ENCODE measurements around the gene MAPK1. TPM values are rescaled to one million over a fixed set of nuclear protein-coding genes. Genes with fewer than 3 reads are reported as not detected.

The MAPK1 gene
- polyA plus RNA-seq, 3 donors from 2014 or later = 151 to 168 (median 162) TPM

GRCh38 chr22:21765909-21766529, 101.4 kb downstream of the MAPK1 start:
- Mint-ChIP-seq H3K4me1 (peaks cover 92 to 96% of the 10 kb centered on the region in 2 donors), H3K27ac (peak overlapping the region; percentile 98 to 100 (median 99)), H3K27me3 (ENCODE audit: low read depth in 3 of 3) (peaks cover 9 to 34% (median 25%) of the 10 kb centered on the region in 3 donors), H3K4me3 (peak overlapping the region; percentile 81 to 96 (median 84)), H3K9me3 (no peaks in the 10 kb centered on the region), H3K36me3 (peaks cover 24 to 43% (median 27%) of the 10 kb centered on the region in 3 donors)
- no peak for DNase-seq

GRCh38 chr22:21764038-21764804, 103.2 kb downstream of the MAPK1 start:
- H3K27ac Mint-ChIP-seq = peak overlapping the region; percentile 98 to 100 (median 99)
- H3K27me3 Mint-ChIP-seq (ENCODE audit: low read depth in 3 of 3) = peaks cover 9 to 34% (median 29%) of the 10 kb centered on the region in 3 donors
- peaks cover 29 to 42% (median 30%) of the 10 kb centered on the region in 3 donors for H3K36me3 Mint-ChIP-seq
- peak overlapping the region; percentile 79 to 96 (median 84) for H3K4me3 Mint-ChIP-seq
- peak; percentile 46 to 52 (median 52) for DNase-seq
- H3K9me3 Mint-ChIP-seq = no peaks in the 10 kb centered on the region
- H3K4me1 Mint-ChIP-seq = peaks cover 98 to 100% of the 10 kb centered on the region in 2 donors

GRCh38 chr22:21762712-21763581, 104.5 kb downstream of the MAPK1 start:
- DNase-seq = peak; percentile 79 to 85 (median 83)
- Mint-ChIP-seq H3K4me1 (peaks cover 99 to 100% of the 10 kb centered on the region in 2 donors), H3K27ac (peak overlapping the region; percentile 98 to 100 (median 99)), H3K9me3 (no peaks in the 10 kb centered on the region), H3K27me3 (ENCODE audit: low read depth in 3 of 3) (peaks cover 12 to 35% (median 33%) of the 10 kb centered on the region in 3 donors), H3K36me3 (peaks cover 31 to 43% (median 31%) of the 10 kb centered on the region in 3 donors), H3K4me3 (peak overlapping the region; percentile 79 to 96 (median 84))

- H3K27me3 Mint-ChIP-seq (ENCODE audit: low read depth in 3 of 3) = peaks cover 10 to 30% (median 28%) of the 10 kb centered on the region in 3 donors
- H3K4me3 Mint-ChIP-seq = peak overlapping the region; percentile 79 to 96 (median 84)
- DNase-seq = no peak
- H3K9me3 Mint-ChIP-seq = no peaks in the 10 kb centered on the region
- peaks cover 98 to 100% of the 10 kb centered on the region in 2 donors for H3K4me1 Mint-ChIP-seq
- H3K27ac Mint-ChIP-seq = peak overlapping the region; percentile 98 to 100 (median 99)
- H3K36me3 Mint-ChIP-seq = peaks cover 30 to 45% (median 35%) of the 10 kb centered on the region in 3 donors
These were observed 105.3 kb downstream of the MAPK1 start for GRCh38 chr22:21761994-21762680.

GRCh38 chr22:21761086-21761485, 106.4 kb downstream of the MAPK1 start:
- peaks cover 5 to 26% (median 21%) of the 10 kb centered on the region in 3 donors for H3K27me3 Mint-ChIP-seq (ENCODE audit: low read depth in 3 of 3)
- H3K36me3 Mint-ChIP-seq = peaks cover 31 to 52% (median 37%) of the 10 kb centered on the region in 3 donors
- H3K4me3 Mint-ChIP-seq = peak overlapping the region; percentile 61 to 96 (median 70)
- H3K9me3 Mint-ChIP-seq = no peaks in the 10 kb centered on the region
- H3K4me1 Mint-ChIP-seq = peaks cover 94 to 100% of the 10 kb centered on the region in 2 donors
- peak in 1 of 3 donors; percentile 19 for DNase-seq
- H3K27ac Mint-ChIP-seq = peak overlapping the region; percentile 98 to 100 (median 99)

GRCh38 chr22:21760640-21761039, 106.8 kb downstream of the MAPK1 start:
- Mint-ChIP-seq H3K36me3 (peaks cover 34 to 52% (median 41%) of the 10 kb centered on the region in 3 donors), H3K27ac (peak overlapping the region; percentile 98 to 100 (median 99)), H3K9me3 (no peaks in the 10 kb centered on the region), H3K4me1 (peaks cover 94 to 100% of the 10 kb centered on the region in 2 donors), H3K4me3 (peak overlapping the region; percentile 61 to 96 (median 70)), H3K27me3 (ENCODE audit: low read depth in 3 of 3) (peaks cover 5 to 27% (median 21%) of the 10 kb centered on the region in 3 donors)
- peak; percentile 64 to 75 (median 66) for DNase-seq

GRCh38 chr22:21759646-21760376, 107.6 kb downstream of the MAPK1 start:
- peaks cover 31 to 47% (median 37%) of the 10 kb centered on the region in 3 donors for H3K36me3 Mint-ChIP-seq
- H3K4me3 Mint-ChIP-seq = peak overlapping the region; percentile 51 to 73 (median 62)
- peak overlapping the region; percentile 90 to 100 (median 98) for H3K27ac Mint-ChIP-seq
- peaks cover 93 to 100% of the 10 kb centered on the region in 2 donors for H3K4me1 Mint-ChIP-seq
- no peaks in the 10 kb centered on the region for H3K9me3 Mint-ChIP-seq
- DNase-seq = no peak
- peaks cover 7 to 28% (median 27%) of the 10 kb centered on the region in 3 donors for H3K27me3 Mint-ChIP-seq (ENCODE audit: low read depth in 3 of 3)

- Mint-ChIP-seq H3K9me3 (no peaks in the 10 kb centered on the region), H3K27me3 (ENCODE audit: low read depth in 3 of 3) (peaks cover 7 to 25% (median 23%) of the 10 kb centered on the region in 3 donors), H3K27ac (peak overlapping the region; percentile 90 to 100 (median 98)), H3K4me3 (peak overlapping the region; percentile 45 to 73 (median 62)), H3K4me1 (peaks cover 93 to 100% of the 10 kb centered on the region in 2 donors), H3K36me3 (peaks cover 24 to 42% (median 36%) of the 10 kb centered on the region in 3 donors)
- no peak for DNase-seq
These were observed 108.4 kb downstream of the MAPK1 start for GRCh38 chr22:21759093-21759492.

- H3K36me3 Mint-ChIP-seq = peaks cover 22 to 36% (median 36%) of the 10 kb centered on the region in 3 donors
- peak overlapping the region in 4 of 5 donors; percentile 2 to 62 (median 32) for H3K4me3 Mint-ChIP-seq
- no peaks in the 10 kb centered on the region for H3K9me3 Mint-ChIP-seq
- H3K27me3 Mint-ChIP-seq (ENCODE audit: low read depth in 3 of 3) = peaks cover 5 to 24% (median 21%) of the 10 kb centered on the region in 3 donors
- H3K27ac Mint-ChIP-seq = peak overlapping the region; percentile 90 to 100 (median 98)
- no peak for DNase-seq
- peaks cover 92 to 97% of the 10 kb centered on the region in 2 donors for H3K4me1 Mint-ChIP-seq
These were observed 109.2 kb downstream of the MAPK1 start for GRCh38 chr22:21758091-21758864.

- Mint-ChIP-seq H3K36me3 (peaks cover 32 to 37% (median 35%) of the 10 kb centered on the region in 3 donors), H3K27ac (peak overlapping the region in 5 of 6 donors; percentile 60 to 89 (median 76)), H3K4me3 (no peak overlapping the region), H3K27me3 (ENCODE audit: low read depth in 3 of 3) (peaks cover 5 to 27% (median 15%) of the 10 kb centered on the region in 3 donors), H3K9me3 (no peaks in the 10 kb centered on the region), H3K4me1 (peaks cover 90 to 97% of the 10 kb centered on the region in 2 donors)
- DNase-seq = no peak
These were observed 111.6 kb downstream of the MAPK1 start for GRCh38 chr22:21755851-21756284.

GRCh38 chr22:21754523-21754922, 112.9 kb downstream of the MAPK1 start:
- Mint-ChIP-seq H3K4me1 (peaks cover 87 to 92% of the 10 kb centered on the region in 2 donors), H3K4me3 (peak overlapping the region in 4 of 5 donors; percentile 15 to 37 (median 26)), H3K27ac (peak overlapping the region; percentile 49 to 84 (median 82)), H3K36me3 (peaks cover 32 to 35% (median 34%) of the 10 kb centered on the region in 3 donors), H3K27me3 (ENCODE audit: low read depth in 3 of 3) (peaks cover 5 to 26% (median 17%) of the 10 kb centered on the region in 3 donors), H3K9me3 (no peaks in the 10 kb centered on the region)
- no peak for DNase-seq
